HG03060 (cell line): ENCODE data around the gene PET100.

ENCODE experiments used
- ATAC-seq: cut with Tn5 transposase; IDR thresholded peaks from one replicate; pipeline ENCODE4 v1.9.1; 2021; ENCODE audit warnings: low read depth, moderate number of reproducible peaks; ENCODE audit not compliant: unreplicated experiment

Gene PET100

DNA sequence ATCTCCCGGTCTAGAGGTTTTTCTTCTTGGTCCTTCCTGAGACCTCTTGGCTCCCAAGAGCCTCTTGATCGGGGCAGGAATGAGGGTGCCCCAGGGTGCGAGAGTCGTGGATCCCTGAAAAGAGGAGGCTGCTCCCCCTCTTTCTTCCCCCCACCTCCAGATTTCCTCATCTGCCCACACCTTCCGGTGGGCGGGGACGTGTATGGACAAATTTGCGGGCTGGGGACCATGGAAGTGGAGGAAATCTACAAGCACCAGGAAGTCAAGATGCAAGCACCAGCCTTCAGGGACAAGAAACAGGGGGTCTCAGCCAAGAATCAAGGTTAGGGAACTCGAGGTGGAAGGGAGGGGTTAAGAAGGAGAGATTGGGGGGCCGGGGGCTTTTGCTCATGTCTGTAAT is 47.3 kb downstream of the PET100 start, which contains the start of gene MCEMP1:
Gene MCEMP1 (plus strand): TSS at position 237 of the 400 bp plus-strand sequence. CDS start 31 bp downstream, at position 268.
- ATAC-seq, result no peak

DNA sequence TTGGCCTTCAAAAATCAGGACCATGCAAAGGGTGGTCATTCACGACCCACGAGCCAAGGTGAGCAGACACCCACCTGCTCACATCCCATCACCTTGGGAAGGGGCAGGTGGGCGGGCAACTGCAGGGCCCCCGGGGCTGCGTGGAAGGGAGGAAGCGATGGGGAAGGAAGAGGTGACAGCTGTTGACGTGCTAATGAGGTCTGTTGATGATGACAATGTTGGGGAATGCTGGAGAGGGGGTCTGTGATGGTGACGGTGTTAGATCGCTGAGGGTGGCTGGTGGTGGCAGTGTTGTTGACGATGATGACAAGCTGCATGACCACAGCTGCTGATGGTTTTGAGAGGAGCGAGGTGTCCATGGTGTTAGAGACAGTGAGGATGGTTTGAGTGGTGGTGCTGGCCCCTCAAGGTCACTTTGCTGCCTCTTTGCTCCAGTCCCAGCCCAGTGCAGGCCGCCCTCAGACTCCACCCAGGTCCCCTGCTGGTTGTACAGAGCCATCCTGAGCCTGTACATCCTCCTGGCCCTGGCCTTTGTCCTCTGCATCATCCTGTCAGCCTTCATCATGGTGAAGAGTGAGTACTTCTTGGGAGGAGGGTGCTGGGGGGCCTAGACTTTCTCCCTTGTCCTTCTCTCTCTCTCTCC is 48.2 kb downstream of the PET100 start:
- ATAC-seq, result no peak

DNA sequence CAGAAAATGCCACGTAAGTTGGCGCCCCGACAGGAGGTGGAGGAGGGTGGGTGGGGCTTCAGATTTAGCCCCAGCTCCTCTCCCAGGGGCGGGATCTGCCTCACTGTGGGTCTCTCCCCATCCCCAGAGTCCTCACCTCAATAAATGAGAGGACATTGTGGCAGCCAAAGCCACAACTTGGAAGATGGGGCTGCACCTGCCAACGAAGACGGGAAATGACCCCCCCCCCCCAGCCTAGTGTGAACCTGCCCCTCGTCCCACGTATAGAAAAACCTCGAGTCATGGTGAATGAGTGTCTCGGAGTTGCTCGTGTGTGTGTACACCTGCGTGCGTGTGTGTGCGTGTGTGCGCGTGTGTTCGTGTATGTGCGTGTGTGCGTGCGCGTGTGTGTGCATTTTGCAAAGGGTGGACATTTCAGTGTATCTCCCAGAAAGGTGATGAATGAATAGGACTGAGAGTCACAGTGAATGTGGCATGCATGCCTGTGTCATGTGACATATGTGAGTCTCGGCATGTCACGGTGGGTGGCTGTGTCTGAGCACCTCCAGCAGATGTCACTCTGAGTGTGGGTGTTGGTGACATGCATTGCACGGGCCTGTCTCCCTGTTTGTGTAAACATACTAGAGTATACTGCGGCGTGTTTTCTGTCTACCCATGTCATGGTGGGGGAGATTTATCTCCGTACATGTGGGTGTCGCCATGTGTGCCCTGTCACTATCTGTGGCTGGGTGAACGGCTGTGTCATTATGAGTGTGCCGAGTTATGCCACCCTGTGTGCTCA is 49.6 kb downstream of the PET100 start:
- no peak for ATAC-seq

DNA sequence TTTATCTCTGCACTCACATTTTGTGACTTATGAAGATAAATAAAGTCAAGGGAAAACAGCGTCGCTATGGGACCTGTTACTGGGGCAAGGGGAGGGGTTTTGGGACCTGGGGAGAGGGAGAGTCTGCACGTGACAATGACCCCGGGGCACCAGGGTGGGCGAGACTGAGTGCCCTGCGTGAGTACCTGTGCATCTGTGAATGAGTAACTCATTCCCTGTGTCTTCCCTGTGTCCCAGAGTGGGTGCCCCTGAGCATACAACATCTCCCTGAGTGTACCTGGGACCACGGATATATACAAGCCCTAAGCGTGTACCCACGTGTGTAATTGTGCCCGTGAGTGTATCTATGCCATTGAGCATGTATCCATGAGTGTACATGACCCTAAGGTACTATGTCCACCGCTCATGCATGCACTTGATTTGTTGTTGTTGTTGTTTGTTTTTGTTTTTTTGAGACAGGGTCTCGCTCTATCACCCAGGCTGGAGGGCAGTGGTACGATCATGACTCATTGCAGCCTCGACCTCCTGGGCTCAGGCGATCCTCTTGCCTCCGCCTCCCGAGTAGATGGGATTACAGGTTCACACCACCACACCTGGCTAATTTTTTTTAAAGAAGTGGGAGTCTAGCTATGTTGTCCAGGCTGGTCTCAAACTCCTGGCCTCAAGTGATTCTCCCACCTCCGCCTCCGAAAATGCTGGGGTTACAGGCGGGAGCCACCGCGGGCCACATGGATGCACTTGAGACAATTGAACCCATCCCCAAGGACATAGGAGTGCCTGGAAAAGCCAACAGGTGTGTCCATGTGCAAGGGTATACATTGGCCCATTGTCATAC is 50.4 kb downstream of the PET100 start:
- no peak for ATAC-seq

DNA sequence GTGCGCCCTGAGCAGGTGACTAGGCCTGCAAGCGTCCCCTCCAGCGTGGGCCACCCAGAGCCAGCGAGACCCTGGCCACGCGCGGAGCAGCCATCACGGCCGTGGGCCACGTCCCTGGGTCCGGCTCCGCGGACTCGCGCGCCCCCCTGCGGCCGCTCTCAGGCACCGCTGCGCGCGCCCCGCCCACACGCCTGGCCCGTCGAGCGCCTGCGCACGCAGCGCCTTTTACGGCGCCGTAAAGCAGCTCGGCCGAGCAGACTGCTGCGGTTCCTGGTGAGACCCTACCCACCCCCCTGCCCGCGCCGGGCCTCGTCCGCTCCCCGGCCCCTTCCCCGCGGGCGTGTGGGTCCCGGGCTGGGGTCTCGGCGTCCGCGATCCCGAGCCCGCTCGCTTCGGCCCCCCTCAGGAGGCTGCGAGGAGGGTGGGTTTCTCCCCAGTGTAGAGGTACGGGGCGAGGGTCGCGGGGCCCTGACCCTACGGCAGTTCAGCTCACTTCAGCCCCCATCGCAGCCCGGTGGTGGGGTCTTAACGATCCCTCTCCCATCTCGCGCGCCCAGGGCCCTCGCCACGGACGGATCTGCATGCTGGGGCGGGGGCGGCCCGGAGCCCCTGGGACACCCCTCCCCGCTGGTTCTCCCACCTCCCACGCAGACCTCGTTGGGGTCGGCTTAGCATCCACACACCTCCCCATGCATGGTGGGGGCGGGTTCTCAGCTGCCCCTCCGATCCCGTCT is 51.2 kb downstream of the PET100 start, which contains the start of gene TRAPPC5:
Gene TRAPPC5 (plus strand): TSS at position 228 of the 734 bp plus-strand sequence. CDS start 1,421 bp downstream, outside the sequence.
- ATAC-seq, result no peak
